GM23248 (cell line): Measurements from ENCODE around the gene TFR2. TPM values are rescaled to one million over a fixed set of nuclear protein-coding genes. Genes with fewer than 3 reads are reported as not detected.
A peak's percentile ranks its signal among the peaks of the same experiment; 100 is the strongest.

ENCODE experiments used
- DNase-seq: peaks from one replicate; pipeline ENCODE4 v3.0.0-alpha.2; 2015
- H2AFZ ChIP-seq: fragments of 200-600 bp; sonication (generic); 2 replicates; pipeline ENCODE4 v1.6.1; 2016; ENCODE audit warnings: antibody characterized with exemption
- H3F3A ChIP-seq: fragments of 200-600 bp; sonication (generic); 2 replicates; pipeline ENCODE4 v1.6.1; 2016; ENCODE audit warnings: mild to moderate bottlenecking, antibody characterized with exemption, mixed run types; ENCODE audit not compliant: insufficient read depth
- H3K27ac ChIP-seq: fragments of 200-600 bp; sonication (generic); 2 replicates; pipeline ENCODE4 v1.5.1; 2016; ENCODE audit warnings: mild to moderate bottlenecking
- H3K27me3 ChIP-seq: fragments of 200-600 bp; sonication (generic); replicated peaks from 2 replicates; pipeline ENCODE4 v1.6.1; 2016; ENCODE audit warnings: mild to moderate bottlenecking; ENCODE audit not compliant: insufficient read depth
- H3K36me3 ChIP-seq: fragments of 200-600 bp; sonication (generic); 2 replicates; pipeline ENCODE4 v1.6.1; 2016; ENCODE audit warnings: low read depth, mild to moderate bottlenecking
- H3K4me1 ChIP-seq: fragments of 200-600 bp; sonication (generic); 2 replicates; pipeline ENCODE4 v1.6.1; 2016; ENCODE audit warnings: mild to moderate bottlenecking; ENCODE audit not compliant: insufficient read depth
- H3K4me2 ChIP-seq: fragments of 200-600 bp; sonication (generic); one replicate; pipeline ENCODE4 v1.6.1; 2016; ENCODE audit warnings: mild to moderate bottlenecking; ENCODE audit not compliant: unreplicated experiment
- H3K4me3 ChIP-seq: fragments of 200-600 bp; sonication (generic); 2 replicates; pipeline ENCODE4 v1.5.1; 2016; ENCODE audit warnings: mild to moderate bottlenecking
- H3K79me2 ChIP-seq: fragments of 200-600 bp; sonication (generic); 2 replicates; pipeline ENCODE4 v1.6.1; 2016; ENCODE audit warnings: mild to moderate bottlenecking; ENCODE audit not compliant: insufficient read depth
- H3K9ac ChIP-seq: fragments of 200-600 bp; sonication (generic); 2 replicates; pipeline ENCODE4 v1.6.1; 2016; ENCODE audit warnings: mild to moderate bottlenecking
- H3K9me2 ChIP-seq: fragments of 200-600 bp; sonication (generic); 2 replicates; pipeline ENCODE4 v1.6.1; 2016; ENCODE audit warnings: mixed run types, mild to moderate bottlenecking, moderate library complexity; ENCODE audit not compliant: insufficient read depth
- H3K9me3 ChIP-seq: fragments of 200-600 bp; sonication (generic); one replicate; pipeline ENCODE4 v1.6.1; 2017; ENCODE audit warnings: low read depth
- H4K20me1 ChIP-seq: fragments of 200-600 bp; sonication (generic); 2 replicates; pipeline ENCODE4 v1.6.0; 2016; ENCODE audit not compliant: insufficient read depth
- EZH2 ChIP-seq: fragments of 200-600 bp; sonication (generic); IDR thresholded peaks from 2 replicates; pipeline ENCODE4 v1.6.1; 2018; ENCODE audit warnings: antibody characterized with exemption, mild to moderate bottlenecking; ENCODE audit not compliant: insufficient read depth, poor library complexity, severe bottlenecking
- EZH2phosphoT487 ChIP-seq: fragments of 200-600 bp; sonication (generic); IDR thresholded peaks from 2 replicates; pipeline ENCODE4 v1.6.1; 2018; ENCODE audit warnings: antibody characterized with exemption, moderate library complexity, mild to moderate bottlenecking, low read depth; ENCODE audit not compliant: insufficient read depth
- WGBS, 2 experiments: methylation state at CpG; one replicate each; pipeline ENCODE4 v1.1.6; 2015 to 2017; ENCODE audit warnings: low lambda C conversion rate in 2 of 2, low coverage in 1 of 2; ENCODE audit errors: missing lambda C conversion rate in 2 of 2; 5-methylcytosine and 5-hydroxymethylcytosine counted together
- in situ Hi-C: fragments of 300-500 bp; cut with MboI; formaldehyde crosslinking; loops from 2 replicates; pipeline ENCODE4 v1.15.0; 2020
- polyA plus RNA-seq: library from polyadenylated mRNA; unstranded; fragments of >200 nt; fragmentation: Nextera tagmentation; extraction: Ambion mirVana; gene quantifications from 2 replicates; pipeline ENCODE4 v1.2.1, GENCODE V29; 2016
- total RNA-seq: library from RNA; depleted of rRNA; stranded (reverse); fragments of >200 nt; shearing (Covaris generic); gene quantifications from 2 replicates; pipeline ENCODE4 v1.2.3, GENCODE V29; 2014

The TFR2 gene
- total and polyA plus RNA-seq, 2 experiments from 2014 or later: 0.11 to 0.79 TPM

GRCh38 chr7:100602889-100603725 lies 38.2 kb downstream of the TFR2 start:
- Histone ChIP-seq H3K4me3 (peak overlapping the region; percentile 86), H3K4me1 (no peaks in the 10 kb centered on the region), H3K79me2 (0 out of 2 replicates have a peak, but pooled peaks cover 6% of the 10 kb centered on the region), H3K9ac (peak overlapping the region; percentile 79), H3F3A (peaks cover 19% of the 10 kb centered on the region; the same call in 1 of the 2 replicates), H3K27ac (peak overlapping the region; percentile 66), H3K9me3 (no peaks in the 10 kb centered on the region), H3K36me3 (peaks cover 3% of the 10 kb centered on the region; the same call in 1 of the 2 replicates), H4K20me1 (no peaks in the 10 kb centered on the region), H2AFZ (0 out of 2 replicates have a peak overlapping the region, but pooled peaks have one; percentile 49), H3K9me2 (no peaks in the 10 kb centered on the region), H3K27me3 (no peaks in the 10 kb centered on the region), H3K4me2 (peak overlapping the region; percentile 96)
- TF ChIP-seq EZH2phosphoT487 (no peak), EZH2 (no peak)
- in situ Hi-C loops: no loop called here
- DNase-seq: peak; percentile 86
- 0 to 3% methylated on average over 10 to 21 of the region's 21 CpGs for WGBS, 2 experiments

DNA sequence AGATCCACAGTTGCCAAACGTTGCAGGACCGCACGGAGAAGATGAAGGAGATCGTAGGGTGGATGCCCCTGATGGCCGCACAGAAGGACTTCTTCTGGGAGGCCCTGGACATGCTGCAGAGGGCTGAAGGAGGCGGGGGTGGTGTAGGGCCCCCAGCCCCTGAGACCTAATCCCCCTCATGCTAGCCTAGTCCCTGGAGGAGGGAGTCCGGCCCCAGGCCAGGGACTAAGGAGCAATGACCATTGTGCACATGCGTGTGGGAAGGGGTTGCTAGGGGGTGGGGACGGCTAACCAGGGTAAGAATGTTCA lies 40.7 kb downstream of the TFR2 start:
- H3F3A ChIP-seq: no peaks in the 10 kb centered on the region
- H3K27ac ChIP-seq: no peak overlapping the region
- no peak for DNase-seq
- TF ChIP-seq EZH2phosphoT487: no peak
- no peak for TF ChIP-seq EZH2
- no peak overlapping the region for H3K4me3 ChIP-seq
- H3K9ac ChIP-seq: no peak overlapping the region
- H3K4me2 ChIP-seq: no peak overlapping the region
- H3K79me2 ChIP-seq: 0 out of 2 replicates have a peak, but pooled peaks cover 6% of the 10 kb centered on the region
- in situ Hi-C loops: no loop called here
- no peak overlapping the region for H2AFZ ChIP-seq
- H3K4me1 ChIP-seq: no peaks in the 10 kb centered on the region
- H3K9me2 ChIP-seq: no peaks in the 10 kb centered on the region
- H3K36me3 ChIP-seq: no peaks in the 10 kb centered on the region
- H3K27me3 ChIP-seq: no peaks in the 10 kb centered on the region
- WGBS, 2 experiments: 87 to 89% methylated on average over 9 of the region's 9 CpGs
- H4K20me1 ChIP-seq: no peaks in the 10 kb centered on the region
- H3K9me3 ChIP-seq: no peaks in the 10 kb centered on the region

DNA sequence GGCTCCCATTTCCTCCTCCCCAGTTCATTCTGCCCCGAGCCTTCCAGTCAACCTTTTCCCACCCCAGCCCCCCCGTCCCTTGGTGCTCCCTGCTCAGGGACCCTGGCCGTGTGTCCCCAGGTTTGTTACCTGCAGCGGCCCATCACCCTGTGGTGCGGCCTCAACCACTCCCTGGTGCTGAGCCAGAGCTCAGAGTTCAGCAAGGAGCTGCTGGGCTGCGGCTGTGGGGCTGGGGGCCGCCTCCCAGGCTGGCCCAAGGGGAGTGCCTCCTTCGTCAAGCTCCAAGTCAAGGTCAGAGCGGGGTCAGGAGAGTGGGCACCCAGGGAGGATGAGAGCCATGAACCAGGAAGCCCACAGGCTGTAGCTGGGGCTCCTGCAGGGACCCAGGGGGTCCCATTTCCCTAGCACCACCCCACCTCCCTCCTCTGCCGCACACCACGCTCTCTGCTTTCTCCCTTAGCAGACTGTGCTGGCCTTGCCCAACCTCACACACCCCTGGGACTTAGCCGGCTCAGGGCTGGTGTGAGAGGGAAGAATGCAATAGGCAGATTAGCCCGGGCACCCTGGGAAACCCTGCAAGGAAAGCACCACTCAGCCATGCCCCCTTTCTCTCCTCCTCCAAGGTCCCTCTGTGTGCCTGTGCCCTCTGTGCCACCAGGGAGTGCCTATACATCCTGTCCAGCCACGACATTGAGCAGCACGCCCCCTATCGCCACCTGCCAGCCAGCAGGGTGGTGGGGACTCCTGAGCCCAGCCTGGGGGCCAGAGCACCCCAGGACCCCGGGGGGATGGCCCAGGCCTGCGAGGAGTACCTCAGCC lies 41.2 kb downstream of the TFR2 start:
- H3K36me3 ChIP-seq: no peaks in the 10 kb centered on the region
- TF ChIP-seq EZH2phosphoT487 (no peak), EZH2 (no peak)
- no peaks in the 10 kb centered on the region for H3K4me1 ChIP-seq
- no peaks in the 10 kb centered on the region for H3K9me3 ChIP-seq
- DNase-seq: no peak
- H3K9me2 ChIP-seq: no peaks in the 10 kb centered on the region
- 92 to 95% methylated on average over 18 of the region's 18 CpGs for WGBS, 2 experiments
- 0 out of 2 replicates have a peak, but pooled peaks cover 6% of the 10 kb centered on the region for H3K79me2 ChIP-seq
- no peak overlapping the region for H3K27ac ChIP-seq
- H3K9ac ChIP-seq: no peak overlapping the region
- no peak overlapping the region for H3K4me2 ChIP-seq
- H4K20me1 ChIP-seq: no peaks in the 10 kb centered on the region
- no peak overlapping the region for H3K4me3 ChIP-seq
- in situ Hi-C loops: no loop called here
- no peaks in the 10 kb centered on the region for H3K27me3 ChIP-seq
- no peak overlapping the region for H2AFZ ChIP-seq
- H3F3A ChIP-seq: no peaks in the 10 kb centered on the region

DNA sequence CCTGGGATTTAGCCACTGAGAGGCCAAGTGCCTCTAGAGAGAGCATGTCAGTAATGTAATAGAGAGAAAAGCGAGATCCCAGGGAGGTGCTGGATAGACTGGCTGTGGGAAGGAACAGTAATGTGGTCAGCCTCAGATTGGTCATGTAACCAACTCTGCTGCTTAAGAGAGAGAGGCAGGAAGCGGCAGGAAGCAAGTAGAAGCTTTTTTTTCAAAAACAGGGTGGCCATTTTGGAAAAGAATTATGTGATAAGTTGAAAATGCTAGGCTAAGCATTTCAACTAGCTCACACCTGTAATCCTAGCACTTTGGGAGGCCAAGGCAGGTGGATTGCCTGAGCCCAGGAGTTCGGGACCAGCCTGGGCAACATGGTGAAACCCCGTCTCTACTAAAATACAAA lies 42.9 kb downstream of the TFR2 start:
- no peak overlapping the region for H2AFZ ChIP-seq
- TF ChIP-seq EZH2 (no peak), EZH2phosphoT487 (no peak)
- no peaks in the 10 kb centered on the region for H3K4me1 ChIP-seq
- no peak overlapping the region for H3K4me2 ChIP-seq
- 0 out of 2 replicates have a peak, but pooled peaks cover 6% of the 10 kb centered on the region for H3K79me2 ChIP-seq
- H3K36me3 ChIP-seq: no peaks in the 10 kb centered on the region
- H3K9ac ChIP-seq: no peak overlapping the region
- H3K9me3 ChIP-seq: no peaks in the 10 kb centered on the region
- no peak overlapping the region for H3K4me3 ChIP-seq
- H3K27me3 ChIP-seq: no peaks in the 10 kb centered on the region
- in situ Hi-C loops: no loop called here
- 79 to 84% methylated on average over 4 of the region's 4 CpGs for WGBS, 2 experiments
- DNase-seq: peak; percentile 28
- no peaks in the 10 kb centered on the region for H3F3A ChIP-seq
- H3K27ac ChIP-seq: no peak overlapping the region
- H4K20me1 ChIP-seq: no peaks in the 10 kb centered on the region
- H3K9me2 ChIP-seq: no peaks in the 10 kb centered on the region
